ENCODE results near the gene TBC1D21. TPM values are rescaled to one million over a fixed set of nuclear protein-coding genes. Genes with fewer than 3 reads are reported as not detected.

Gene TBC1D21
- total RNA-seq, 1 donor from 2014 or later: not detected

DNA sequence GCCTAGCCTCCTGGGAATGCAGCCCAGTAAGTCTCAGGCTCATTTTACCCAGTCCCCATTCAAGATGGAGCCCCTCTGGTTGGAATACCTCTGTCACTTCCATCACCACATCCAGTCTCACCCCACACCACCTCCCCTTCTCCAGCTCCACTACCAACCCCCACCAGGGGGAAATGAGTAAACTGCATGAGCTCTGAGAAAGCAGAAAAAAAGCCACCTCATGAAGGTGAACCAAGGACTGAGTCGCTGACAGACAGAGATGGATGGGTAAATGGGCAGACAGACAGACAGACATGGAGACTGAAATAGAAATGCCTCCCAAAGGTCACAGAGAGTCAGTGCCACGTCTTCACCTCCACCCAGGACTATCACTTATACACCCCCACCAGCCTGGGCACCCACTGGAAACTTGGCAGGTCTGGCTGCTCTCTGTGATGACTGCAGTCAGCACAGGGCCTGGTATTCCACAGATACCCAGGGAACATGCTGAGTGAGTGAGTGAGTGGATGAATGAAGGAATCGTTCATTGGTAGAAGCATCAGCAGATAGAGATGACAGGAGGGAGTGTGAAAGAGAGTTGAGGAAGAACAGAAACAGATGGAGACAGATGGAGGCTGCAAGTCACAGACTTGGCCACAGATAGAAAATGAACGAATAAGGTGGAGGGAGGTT, 48.0 kb downstream of the TBC1D21 start:
- H3K36me3 ChIP-seq: no peaks in the 10 kb centered on the region
- DNase-seq: peak; percentile 14
- no peak overlapping the region for H3K27ac ChIP-seq
- no peak for ATAC-seq
- TF ChIP-seq, protein P1, sequence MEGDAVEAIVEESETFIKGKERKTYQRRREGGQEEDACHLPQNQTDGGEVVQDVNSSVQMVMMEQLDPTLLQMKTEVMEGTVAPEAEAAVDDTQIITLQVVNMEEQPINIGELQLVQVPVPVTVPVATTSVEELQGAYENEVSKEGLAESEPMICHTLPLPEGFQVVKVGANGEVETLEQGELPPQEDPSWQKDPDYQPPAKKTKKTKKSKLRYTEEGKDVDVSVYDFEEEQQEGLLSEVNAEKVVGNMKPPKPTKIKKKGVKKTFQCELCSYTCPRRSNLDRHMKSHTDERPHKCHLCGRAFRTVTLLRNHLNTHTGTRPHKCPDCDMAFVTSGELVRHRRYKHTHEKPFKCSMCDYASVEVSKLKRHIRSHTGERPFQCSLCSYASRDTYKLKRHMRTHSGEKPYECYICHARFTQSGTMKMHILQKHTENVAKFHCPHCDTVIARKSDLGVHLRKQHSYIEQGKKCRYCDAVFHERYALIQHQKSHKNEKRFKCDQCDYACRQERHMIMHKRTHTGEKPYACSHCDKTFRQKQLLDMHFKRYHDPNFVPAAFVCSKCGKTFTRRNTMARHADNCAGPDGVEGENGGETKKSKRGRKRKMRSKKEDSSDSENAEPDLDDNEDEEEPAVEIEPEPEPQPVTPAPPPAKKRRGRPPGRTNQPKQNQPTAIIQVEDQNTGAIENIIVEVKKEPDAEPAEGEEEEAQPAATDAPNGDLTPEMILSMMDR (IDR thresholded peaks at IDR 0.05): no peak
- H3K4me3 ChIP-seq: no peak overlapping the region
- intact Hi-C loops (cut with DNase I): no loop called here
- no peaks in the 10 kb centered on the region for H3K9me3 ChIP-seq
- peaks cover 4% of the 10 kb centered on the region for H3K27me3 ChIP-seq (ENCODE audit: low read depth)
- H3K4me1 ChIP-seq: peaks cover 47% of the 10 kb centered on the region

DNA sequence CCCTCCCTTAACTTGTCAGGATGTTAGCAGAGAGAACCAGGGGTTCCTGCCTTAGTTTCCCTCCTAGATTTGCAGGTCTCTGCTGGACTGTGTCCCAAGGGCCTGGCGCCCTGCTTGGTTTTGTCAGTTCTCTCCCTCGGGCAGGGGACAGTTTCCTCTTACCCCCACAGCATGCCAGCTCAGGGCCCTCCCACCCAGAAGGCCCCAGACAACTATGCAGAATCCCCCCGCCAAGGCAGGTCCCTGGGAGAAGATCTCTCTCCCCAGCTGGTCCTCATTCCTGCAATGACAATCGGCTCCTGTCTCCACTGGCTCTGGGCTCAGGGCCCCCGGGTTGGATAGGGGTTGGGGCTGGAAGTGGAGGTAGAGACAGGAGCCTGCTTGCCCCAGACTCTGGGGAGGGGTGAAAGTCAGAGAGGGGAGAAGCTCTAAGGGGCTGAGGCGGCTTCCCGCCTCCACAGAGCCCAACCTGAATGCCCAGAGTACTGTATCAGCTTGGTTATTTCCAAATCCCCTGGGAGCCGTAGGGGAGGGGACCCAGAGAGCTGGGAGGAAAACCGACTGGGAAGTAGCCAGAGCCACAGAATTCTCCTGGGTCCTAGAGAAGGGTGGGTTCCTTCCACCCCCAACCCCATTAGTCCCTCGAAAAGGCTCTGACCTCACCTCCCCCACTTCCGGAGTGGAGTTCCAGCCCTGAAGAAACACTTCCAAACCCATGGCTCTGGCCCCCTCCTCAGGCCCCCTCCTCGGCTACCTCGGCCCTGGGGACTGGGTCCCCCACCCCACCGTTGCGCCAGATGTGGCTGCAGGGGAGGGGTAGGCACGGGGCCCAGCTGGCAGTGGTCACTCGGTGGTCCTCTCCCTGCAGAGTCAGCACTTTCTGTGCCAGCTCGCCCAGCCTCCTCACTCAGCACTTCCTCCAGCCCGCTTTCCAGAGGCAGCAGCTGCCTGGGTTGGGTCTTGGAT, 49.1 kb downstream of the TBC1D21 start:
- H3K27ac ChIP-seq: peak overlapping the region; percentile 62
- no peak for ATAC-seq
- H3K27me3 ChIP-seq (ENCODE audit: low read depth): peaks cover 15% of the 10 kb centered on the region
- peaks cover 52% of the 10 kb centered on the region for H3K4me1 ChIP-seq
- DNase-seq: peak; percentile 43
- no peaks in the 10 kb centered on the region for H3K36me3 ChIP-seq
- intact Hi-C loops (cut with DNase I): no loop called here
- TF ChIP-seq, protein P1 (IDR thresholded peaks at IDR 0.05): no peak
- no peaks in the 10 kb centered on the region for H3K9me3 ChIP-seq
- H3K4me3 ChIP-seq: peak overlapping the region; percentile 14

DNA sequence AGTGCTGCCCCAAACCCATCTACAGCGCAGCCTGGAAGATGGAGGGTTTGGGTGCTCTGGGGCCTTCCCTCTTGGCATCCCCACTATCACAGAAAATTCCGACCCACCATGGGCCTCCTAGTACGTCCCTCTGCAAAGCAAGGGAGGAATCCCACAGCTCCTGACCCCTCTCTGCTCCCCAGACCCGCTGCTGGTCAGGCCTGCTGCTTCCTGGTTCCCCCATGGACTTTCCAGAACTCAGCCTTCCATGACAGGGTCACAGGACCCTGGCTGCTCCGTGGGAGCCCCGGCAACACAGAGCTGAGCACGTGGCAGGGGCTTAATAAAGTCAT, 49.8 kb downstream of the TBC1D21 start:
- peak overlapping the region; percentile 62 for H3K27ac ChIP-seq
- H3K4me3 ChIP-seq: no peak overlapping the region
- ATAC-seq (no peak), DNase-seq (peak; percentile 13)
- peaks cover 57% of the 10 kb centered on the region for H3K4me1 ChIP-seq
- TF ChIP-seq, protein P1 (IDR thresholded peaks at IDR 0.05): no peak
- no peaks in the 10 kb centered on the region for H3K36me3 ChIP-seq
- intact Hi-C loops (cut with DNase I): no loop called here
- peaks cover 21% of the 10 kb centered on the region for H3K27me3 ChIP-seq (ENCODE audit: low read depth)
- H3K9me3 ChIP-seq: no peaks in the 10 kb centered on the region

DNA sequence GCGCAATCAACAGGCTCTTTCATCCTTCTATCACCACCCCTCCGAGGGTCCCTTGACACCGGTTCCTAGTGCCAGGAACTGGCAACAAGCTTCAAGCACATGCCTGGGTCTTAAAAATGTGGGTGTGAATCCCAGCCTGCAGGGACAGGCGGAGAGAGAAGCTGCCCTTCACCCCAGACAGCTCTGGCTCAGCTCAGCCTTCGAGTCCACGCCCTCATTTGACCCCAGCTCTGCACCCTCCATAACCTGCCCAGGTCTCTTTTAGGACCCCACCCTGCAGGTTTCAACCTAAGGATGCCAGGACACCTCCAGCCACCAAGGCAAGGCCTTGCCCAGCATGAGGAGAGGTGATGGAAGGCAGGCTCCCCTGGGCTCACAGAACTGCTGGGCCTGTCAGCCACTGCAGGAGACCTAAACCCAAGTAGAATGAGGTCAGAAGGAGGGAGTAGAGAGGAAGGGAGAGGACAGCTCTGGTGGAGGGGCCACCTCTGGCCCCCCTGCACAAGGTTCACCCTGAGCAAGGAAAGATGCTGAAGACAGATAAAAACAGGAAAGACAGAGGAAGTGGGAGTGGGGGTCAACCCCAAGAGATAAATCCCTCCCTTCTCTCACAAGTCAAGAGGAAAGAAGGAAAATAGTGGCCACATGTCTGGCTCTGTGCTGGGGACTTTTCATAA, 50.3 kb downstream of the TBC1D21 start:
- ATAC-seq (no peak), DNase-seq (peak; percentile 14)
- Histone ChIP-seq H3K27ac (peak overlapping the region; percentile 62), H3K9me3 (no peaks in the 10 kb centered on the region), H3K36me3 (no peaks in the 10 kb centered on the region), H3K4me1 (peaks cover 61% of the 10 kb centered on the region), H3K4me3 (no peak overlapping the region), H3K27me3 (ENCODE audit: low read depth) (peaks cover 22% of the 10 kb centered on the region)
- intact Hi-C loops (cut with DNase I): no loop called here
- TF ChIP-seq, protein P1 (IDR thresholded peaks at IDR 0.05): no peak

DNA sequence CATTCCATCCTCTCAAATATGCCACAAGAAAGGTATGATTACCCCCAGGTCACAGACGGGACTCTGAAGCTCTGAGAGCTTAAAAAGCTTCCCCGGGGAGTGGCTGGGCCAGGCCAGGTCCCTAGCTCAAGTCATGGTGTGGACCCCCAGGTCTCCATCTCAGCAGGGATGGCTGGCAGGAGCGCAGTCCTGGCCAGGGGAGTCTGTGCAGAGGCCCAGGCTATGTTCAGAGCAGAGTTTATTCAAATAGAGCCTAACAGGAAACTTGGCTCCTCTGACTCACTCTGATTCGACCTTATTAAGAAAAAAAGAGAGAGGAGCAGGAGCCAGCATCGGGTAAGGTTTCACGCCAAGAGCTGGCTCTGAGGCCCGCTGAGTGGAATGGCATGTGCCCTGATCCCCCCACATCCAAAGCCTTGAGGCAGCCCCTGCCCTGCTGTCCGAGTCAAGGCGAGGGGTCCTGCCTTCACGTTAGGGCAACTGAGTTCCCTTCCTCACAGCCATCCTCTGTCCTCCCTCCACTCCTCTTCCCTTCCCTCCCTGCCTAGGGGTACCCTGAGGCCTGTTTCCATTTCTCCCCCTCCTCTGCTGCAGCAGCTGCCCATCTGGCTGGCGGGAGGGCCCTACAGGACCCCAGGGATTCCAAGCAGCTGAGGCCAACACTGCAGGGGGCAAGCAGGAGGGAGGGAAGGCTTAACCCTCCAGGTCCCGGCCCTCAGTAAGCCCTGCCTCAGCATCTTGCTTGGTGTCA, 51.0 kb downstream of the TBC1D21 start:
- H3K9me3 ChIP-seq: no peaks in the 10 kb centered on the region
- H3K4me3 ChIP-seq: no peak overlapping the region
- no peaks in the 10 kb centered on the region for H3K36me3 ChIP-seq
- intact Hi-C loops (cut with DNase I): no loop called here
- H3K27ac ChIP-seq: peak overlapping the region; percentile 65
- peaks cover 61% of the 10 kb centered on the region for H3K4me1 ChIP-seq
- peaks cover 27% of the 10 kb centered on the region for H3K27me3 ChIP-seq (ENCODE audit: low read depth)
- no peak for ATAC-seq
- DNase-seq: peak; percentile 28
- TF ChIP-seq, protein P1 (IDR thresholded peaks at IDR 0.05): no peak
